H1 (cell line): Measurements from ENCODE around the gene ANKRD29.

Source experiments
- TAF1 ChIP-seq: IDR thresholded peaks from 2 replicates; pipeline ENCODE4 v1.6.1; 2011; ENCODE audit warnings: mild to moderate bottlenecking, low read depth, low read length
- TCF12 ChIP-seq: IDR thresholded peaks from 2 replicates; pipeline ENCODE4 v1.6.1; 2011; ENCODE audit warnings: low read depth, mild to moderate bottlenecking, low read length
- YY1 ChIP-seq: IDR thresholded peaks from 2 replicates; pipeline ENCODE4 v1.6.1; 2011; ENCODE audit warnings: low read depth, mild to moderate bottlenecking, low read length

DNA sequence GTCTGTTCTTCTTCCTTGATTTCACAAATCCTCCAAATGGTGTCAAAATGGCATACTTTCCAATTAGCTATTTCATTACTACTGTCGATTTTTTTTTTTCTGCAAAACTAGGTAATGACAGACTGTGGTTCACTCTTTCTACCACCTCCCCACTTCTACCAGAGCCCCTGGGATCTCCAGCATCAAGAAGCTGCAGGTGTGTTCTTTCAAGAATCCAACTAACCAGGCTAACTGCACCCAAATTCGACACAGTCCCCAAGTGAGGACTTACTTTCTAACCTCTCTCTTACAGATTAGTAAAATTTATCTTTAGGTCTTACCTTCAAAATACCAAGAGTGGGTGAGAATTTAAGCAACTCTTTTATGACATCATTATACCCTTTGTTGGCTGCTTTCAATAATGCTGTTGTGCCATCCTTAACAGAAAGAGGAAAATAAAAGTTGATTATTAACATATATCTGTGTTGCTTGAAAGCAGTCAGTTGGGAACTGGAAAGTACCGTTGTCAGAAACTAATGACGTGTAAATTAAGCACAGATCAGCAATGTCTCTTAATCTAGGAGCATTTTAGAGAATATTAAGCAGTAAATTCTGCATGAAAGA, 45.2 kb downstream of the ANKRD29 start:
- TF ChIP-seq TAF1, result no peak
- TF ChIP-seq TCF12, result no peak
- no peak for TF ChIP-seq YY1
